Measurements from ENCODE around the gene CEACAM16. TPM values are rescaled to one million over a fixed set of nuclear protein-coding genes. Genes with fewer than 3 reads are reported as not detected.
"Not testable (repeated sequence)": the region's sequence is repeated elsewhere in the genome, so short reads cannot be mapped to it uniquely, and the experiment has no call there.

Gene CEACAM16
- total RNA-seq, 4 donors from 2014 or later, result not detected

GRCh38 chr19:44681992-44682790 is 16.8 kb upstream of the CEACAM16 start:
- intact Hi-C loops (cut with DNase I; ENCODE audit: low total_unique reads), result no loop called here
- no peak for DNase-seq (ENCODE audit: low spot score in 2 of 2)
- no peak for TF ChIP-seq POLR2A (IDR thresholded peaks at IDR 0.05)
- 91 to 92% methylated on average over 13 to 15 of the region's 15 CpGs for WGBS, 2 donors
- H3K4me3 ChIP-seq (ENCODE audit: low read depth, poor library complexity, severe bottlenecking), result no peak overlapping the region

- no peak overlapping the region for H3K4me3 ChIP-seq (ENCODE audit: low read depth, poor library complexity, severe bottlenecking)
- no peak for TF ChIP-seq POLR2A (IDR thresholded peaks at IDR 0.05)
- TF ChIP-seq CTCF (IDR thresholded peaks at IDR 0.05), result no peak
- intact Hi-C loops (cut with DNase I; ENCODE audit: low total_unique reads), result no loop called here
- 92 to 93% methylated on average over 2 of the region's 2 CpGs for WGBS, 2 donors
- no peak for DNase-seq (ENCODE audit: low spot score in 2 of 2)
Observed at GRCh38 chr19:44682807-44683206, 16.1 kb upstream of the CEACAM16 start.

DNA sequence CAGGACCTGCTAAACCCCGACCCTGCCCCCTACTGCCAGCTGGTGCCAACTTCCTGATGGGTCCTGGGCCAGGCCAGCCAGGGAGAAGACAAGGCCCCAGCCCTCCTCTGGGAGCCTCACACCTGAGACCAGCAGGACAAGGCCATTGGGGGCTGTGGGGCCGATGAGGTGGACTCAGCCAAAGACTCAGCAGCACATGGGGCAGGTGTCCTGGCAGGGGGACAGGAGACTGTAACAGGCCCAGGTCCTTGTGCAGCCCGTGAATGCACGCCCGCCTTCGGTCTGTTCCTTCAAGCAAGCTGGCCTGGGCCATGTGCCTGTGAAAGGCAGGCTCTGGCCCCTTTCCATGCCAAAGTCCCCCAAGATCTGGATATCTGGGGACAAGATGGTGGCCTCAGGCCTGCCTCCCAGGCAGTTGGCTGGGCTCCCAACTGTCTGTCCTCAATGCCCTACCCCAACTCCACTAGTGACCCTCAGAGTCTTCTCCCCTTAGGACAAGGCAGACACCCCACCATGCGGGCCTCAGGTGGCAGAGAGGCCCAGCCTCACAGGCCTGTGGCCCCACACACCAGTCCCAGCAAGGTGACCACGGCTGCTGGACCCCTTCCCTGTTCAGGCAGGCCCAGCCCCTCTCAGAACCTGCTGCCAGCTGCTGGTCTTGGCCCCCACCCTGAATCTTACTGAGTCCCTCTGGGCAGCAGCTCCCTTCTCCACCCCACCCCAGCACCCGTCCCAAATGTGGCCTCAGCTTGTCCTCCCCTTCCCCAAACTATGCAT is 15.3 kb upstream of the CEACAM16 start:
- no peak for DNase-seq (ENCODE audit: low spot score in 2 of 2)
- no peak overlapping the region for H3K4me3 ChIP-seq (ENCODE audit: low read depth, poor library complexity, severe bottlenecking)
- WGBS, 2 donors, result 76 to 84% methylated on average over 8 to 9 of the region's 9 CpGs
- TF ChIP-seq CTCF (IDR thresholded peaks at IDR 0.05) (no peak), POLR2A (IDR thresholded peaks at IDR 0.05) (no peak)
- intact Hi-C loops (cut with DNase I; ENCODE audit: low total_unique reads), result no loop called here

- intact Hi-C loops (cut with DNase I; ENCODE audit: low total_unique reads); DNase-seq (ENCODE audit: low spot score in 2 of 2); H3K4me3 ChIP-seq (ENCODE audit: low read depth, poor library complexity, severe bottlenecking): not testable (repeated sequence)
- 91 to 93% methylated on average over 3 of the region's 3 CpGs for WGBS, 2 donors
Observed at GRCh38 chr19:44684396-44684795, 14.6 kb upstream of the CEACAM16 start.

- no peak overlapping the region for H3K4me3 ChIP-seq (ENCODE audit: low read depth, poor library complexity, severe bottlenecking)
- intact Hi-C loops (cut with DNase I; ENCODE audit: low total_unique reads), result no loop called here
- WGBS, 2 donors, result 38 to 42% methylated on average over 25 of the region's 25 CpGs
- TF ChIP-seq CTCF (IDR thresholded peaks at IDR 0.05), result no peak
- no peak for TF ChIP-seq POLR2A (IDR thresholded peaks at IDR 0.05)
- peak in 1 of 2 donors; percentile 33 for DNase-seq (ENCODE audit: low spot score in 2 of 2)
Observed at GRCh38 chr19:44684892-44685863, 13.8 kb upstream of the CEACAM16 start.

DNA sequence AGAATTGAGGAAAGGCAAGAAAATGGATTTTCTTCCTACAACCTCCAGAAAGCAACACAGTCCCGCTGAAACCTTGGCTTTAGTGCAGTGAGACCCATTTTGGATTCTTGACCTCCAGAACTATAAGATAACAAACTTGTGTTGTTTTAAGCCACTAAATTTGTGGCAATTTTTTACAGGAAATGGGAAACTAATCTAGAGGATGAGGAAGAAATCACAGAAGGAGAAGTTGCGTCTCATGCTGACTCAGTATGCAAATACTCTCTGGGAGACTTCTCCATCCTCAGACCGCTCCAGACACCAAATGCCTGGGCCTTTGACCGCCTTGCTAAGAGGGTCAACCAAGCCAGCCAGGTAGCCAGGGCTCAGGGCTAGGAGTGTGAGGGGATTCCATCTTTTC is 13.1 kb upstream of the CEACAM16 start:
- H3K4me3 ChIP-seq (ENCODE audit: low read depth, poor library complexity, severe bottlenecking), result no peak overlapping the region
- TF ChIP-seq CTCF (IDR thresholded peaks at IDR 0.05), result no peak
- TF ChIP-seq POLR2A (IDR thresholded peaks at IDR 0.05), result no peak
- intact Hi-C loops (cut with DNase I; ENCODE audit: low total_unique reads), result no loop called here
- no peak for DNase-seq (ENCODE audit: low spot score in 2 of 2)
- WGBS, 2 donors, result 57 to 86% methylated on average over 4 of the region's 4 CpGs
